GM10248 (cell line): Measurements from ENCODE around the gene EGR1.
"Not testable (repeated sequence)": the region's sequence is repeated elsewhere in the genome, so short reads cannot be mapped to it uniquely, and the experiment has no call there.

ENCODE experiments used
- CTCF ChIA-PET: fragments of 300-600 bp; sonication (Branson Sonifier 250); formaldehyde crosslinking; extraction: SDS; loops from one replicate; lab custom pipeline; 2021; ENCODE audit warnings: antibody characterized with exemption; lab: Yijun Ruan, JAX
- POLR2A ChIA-PET: fragments of 350-650 bp; sonication (Branson Sonifier 250); formaldehyde crosslinking; extraction: SDS; loops from one replicate; lab custom pipeline; 2020; ENCODE audit warnings: antibody characterized with exemption; lab: Yijun Ruan, JAX
- DNase-seq: peaks from one replicate; pipeline ENCODE4 v3.0.0; 2012; ENCODE audit errors: extremely low spot score
- TF ChIP-seq, protein P1 (sequence below): IDR thresholded peaks from 2 replicates; pipeline ENCODE4 v1.5.1; 2012; ENCODE audit warnings: mild to moderate bottlenecking, low read depth; ENCODE audit errors: extremely low read depth, missing control alignments, control extremely low read depth

EGR1 gene

GRCh38 chr5:138468133-138468965 is 3.1 kb downstream of the EGR1 start:
- no peak for DNase-seq
- POLR2A ChIA-PET = interaction anchor here (1.5 kb wide), 1 partner anchor 10 kb away, joined by 9 read pairs; no protein-coding TSS in a partner anchor
- TF ChIP-seq, protein P1, sequence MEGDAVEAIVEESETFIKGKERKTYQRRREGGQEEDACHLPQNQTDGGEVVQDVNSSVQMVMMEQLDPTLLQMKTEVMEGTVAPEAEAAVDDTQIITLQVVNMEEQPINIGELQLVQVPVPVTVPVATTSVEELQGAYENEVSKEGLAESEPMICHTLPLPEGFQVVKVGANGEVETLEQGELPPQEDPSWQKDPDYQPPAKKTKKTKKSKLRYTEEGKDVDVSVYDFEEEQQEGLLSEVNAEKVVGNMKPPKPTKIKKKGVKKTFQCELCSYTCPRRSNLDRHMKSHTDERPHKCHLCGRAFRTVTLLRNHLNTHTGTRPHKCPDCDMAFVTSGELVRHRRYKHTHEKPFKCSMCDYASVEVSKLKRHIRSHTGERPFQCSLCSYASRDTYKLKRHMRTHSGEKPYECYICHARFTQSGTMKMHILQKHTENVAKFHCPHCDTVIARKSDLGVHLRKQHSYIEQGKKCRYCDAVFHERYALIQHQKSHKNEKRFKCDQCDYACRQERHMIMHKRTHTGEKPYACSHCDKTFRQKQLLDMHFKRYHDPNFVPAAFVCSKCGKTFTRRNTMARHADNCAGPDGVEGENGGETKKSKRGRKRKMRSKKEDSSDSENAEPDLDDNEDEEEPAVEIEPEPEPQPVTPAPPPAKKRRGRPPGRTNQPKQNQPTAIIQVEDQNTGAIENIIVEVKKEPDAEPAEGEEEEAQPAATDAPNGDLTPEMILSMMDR = no peak
- CTCF ChIA-PET = interaction anchor here (1.2 to 9.3 kb wide), 2 partner anchors 30 to 35 kb away, joined by 3 to 42 read pairs; no protein-coding TSS in a partner anchor

- POLR2A ChIA-PET = interaction anchor here (0.6 kb wide), 1 partner anchor 9 kb away, joined by 4 read pairs; no protein-coding TSS in a partner anchor
Measured at GRCh38 chr5:138468966-138469539, 3.8 kb downstream of the EGR1 start.

GRCh38 chr5:138469540-138470321 is 4.5 kb downstream of the EGR1 start:
- no peak for DNase-seq
- POLR2A ChIA-PET = interaction anchor here (0.6 kb wide), 1 partner anchor 9 kb away, joined by 4 read pairs; no protein-coding TSS in a partner anchor
- TF ChIP-seq, protein P1 = no peak
- CTCF ChIA-PET = interaction anchor here (0.8 to 9.3 kb wide), 4 partner anchors 9 to 34 kb away, joined by 3 to 42 read pairs (median 3); no protein-coding TSS in a partner anchor

More at GRCh38 chr5:138468966-138469539, 3.8 kb downstream of the EGR1 start:
- TF ChIP-seq, protein P1 = no peak
- no peak for DNase-seq
- CTCF ChIA-PET = interaction anchor here (1.0 to 9.3 kb wide), 3 partner anchors 10 to 34 kb away, joined by 3 to 42 read pairs (median 3); no protein-coding TSS in a partner anchor

- TF ChIP-seq, protein P1 = no peak
- POLR2A ChIA-PET = no interaction called here
- DNase-seq = no peak
- CTCF ChIA-PET = interaction anchor here (0.8 to 9.3 kb wide), 2 partner anchors 20 to 33 kb away, joined by 3 to 42 read pairs; no protein-coding TSS in a partner anchor
Measured at GRCh38 chr5:138470322-138471051, 5.2 kb downstream of the EGR1 start.

- TF ChIP-seq, protein P1 = no peak
- DNase-seq = no peak
- CTCF ChIA-PET = interaction anchor here (9.3 kb wide), 1 partner anchor 33 kb away, joined by 42 read pairs; no protein-coding TSS in a partner anchor
- POLR2A ChIA-PET = no interaction called here
Measured at GRCh38 chr5:138471052-138471361, 5.7 kb downstream of the EGR1 start.

- TF ChIP-seq, protein P1 = no peak
- POLR2A ChIA-PET = no interaction called here
- CTCF ChIA-PET = interaction anchor here (1.1 to 9.3 kb wide), 3 partner anchors 14 to 31 kb away, joined by 3 to 42 read pairs (median 4); no protein-coding TSS in a partner anchor
- DNase-seq = no peak
Measured at GRCh38 chr5:138472353-138472752, 7.1 kb downstream of the EGR1 start.

- ChIA-PET CTCF (interaction anchor here (1.1 to 9.3 kb wide), 5 partner anchors 9 to 30 kb away, joined by 3 to 42 read pairs (median 6); no protein-coding TSS in a partner anchor), POLR2A (interaction anchor here (0.6 kb wide), 1 partner anchor 797 kb away, joined by 4 read pairs; no protein-coding TSS in a partner anchor)
- DNase-seq = not testable (repeated sequence)
Measured at GRCh38 chr5:138473151-138473550, 7.9 kb downstream of the EGR1 start.
